AG04449 (cell line): ENCODE results near the gene CSRP1.
A peak's percentile ranks its signal among the peaks of the same experiment; 100 is the strongest.

Source experiments
- CTCF ChIA-PET: fragments of 350-600 bp; formaldehyde crosslinking; extraction: SDS; loops from one replicate; lab custom pipeline; 2021; ENCODE audit warnings: antibody characterized with exemption; lab: Yijun Ruan, JAX
- POLR2A ChIA-PET: fragments of 400-600, 350-600 bp; formaldehyde crosslinking; extraction: SDS; loops from one replicate; lab custom pipeline; 2020; ENCODE audit warnings: antibody characterized with exemption, inconsistent platforms; lab: Yijun Ruan, JAX
- DNase-seq: peaks from one replicate; pipeline ENCODE4 v3.0.0-alpha.2; 2010; ENCODE audit warnings: low read depth, low spot score
- H3K4me3 ChIP-seq: 2 replicates; pipeline ENCODE4 v1.5.1; 2011; ENCODE audit warnings: low read depth, mild to moderate bottlenecking, control low read depth, low read length
- CTCF ChIP-seq: IDR thresholded peaks from one replicate; pipeline ENCODE4 v1.5.1; 2011; ENCODE audit warnings: mild to moderate bottlenecking, moderate library complexity, low read length, control low read depth, inconsistent platforms; ENCODE audit not compliant: insufficient read depth; ENCODE audit errors: missing control alignments

Gene CSRP1

GRCh38 chr1:201454608-201455007 lies 52.3 kb downstream of the CSRP1 start:
- no peak overlapping the region for H3K4me3 ChIP-seq
- no peak for DNase-seq
- POLR2A ChIA-PET = interaction anchor here (1.3 kb wide), 1 partner anchor 15 kb away, joined by 3 read pairs; the partner anchor contains the start of gene PHLDA3
- CTCF ChIA-PET = interaction anchor here (1.4 to 4.4 kb wide), 3 partner anchors 9 to 58 kb away, joined by 6 to 27 read pairs (median 14); no protein-coding TSS in a partner anchor
- no peak for TF ChIP-seq CTCF

- H3K4me3 ChIP-seq = no peak overlapping the region
- DNase-seq = no peak
- TF ChIP-seq CTCF = no peak
- ChIA-PET CTCF (interaction anchor here (0.7 to 11.2 kb wide), 5 partner anchors 9 to 62 kb away, joined by 3 to 305 read pairs (median 6); no protein-coding TSS in a partner anchor), POLR2A (interaction anchor here (1.3 to 1.8 kb wide), 2 partner anchors 9 to 16 kb away, joined by 4 to 9 read pairs; partner anchors contain the start of gene PHLDA3)
Observed at GRCh38 chr1:201452866-201453265, 54.1 kb downstream of the CSRP1 start.

GRCh38 chr1:201450721-201451291 lies 56.1 kb downstream of the CSRP1 start:
- no peak overlapping the region for H3K4me3 ChIP-seq
- DNase-seq = no peak
- TF ChIP-seq CTCF = no peak
- ChIA-PET CTCF (interaction anchor here (0.8 to 11.2 kb wide), 7 partner anchors 10 to 64 kb away, joined by 3 to 305 read pairs (median 47); no protein-coding TSS in a partner anchor), POLR2A (no interaction called here)

- DNase-seq = no peak
- ChIA-PET CTCF (interaction anchor here (0.8 to 11.2 kb wide), 14 partner anchors 8 to 189 kb away, joined by 3 to 305 read pairs (median 22); partner anchors contain the start of gene TNNI1), POLR2A (interaction anchor here (1.3 kb wide), 2 partner anchors 20 to 55 kb away, joined by 3 to 8 read pairs; partner anchors contain the start of gene PHLDA3)
- H3K4me3 ChIP-seq = no peak overlapping the region
- TF ChIP-seq CTCF = no peak
Observed at GRCh38 chr1:201448990-201449389, 57.9 kb downstream of the CSRP1 start.

- peak; percentile 90 for TF ChIP-seq CTCF
- no peak overlapping the region for H3K4me3 ChIP-seq
- ChIA-PET CTCF (interaction anchor here (0.6 to 11.2 kb wide), 32 partner anchors 7 to 226 kb away, joined by 3 to 305 read pairs (median 4); partner anchors contain the start of genes CSRP1, LAD1 and PHLDA3), POLR2A (interaction anchor here (0.9 to 1.3 kb wide), 7 partner anchors 9 to 56 kb away, joined by 3 to 13 read pairs (median 5); partner anchors contain the start of gene PHLDA3)
- DNase-seq = no peak
Observed at GRCh38 chr1:201447903-201448871, 58.7 kb downstream of the CSRP1 start.
